GM19468 (cell line): Measurements from ENCODE around the gene LLGL1.

ENCODE experiments used
- ATAC-seq: cut with Tn5 transposase; IDR thresholded peaks from one replicate; pipeline ENCODE4 v1.9.1; 2021; ENCODE audit warnings: mild to moderate bottlenecking, moderate library complexity, moderate number of reproducible peaks; ENCODE audit not compliant: unreplicated experiment; ENCODE audit errors: extremely low read depth

Gene LLGL1

GRCh38 chr17:18263885-18264682 lies 38.6 kb downstream of the LLGL1 start:
- ATAC-seq: no peak

DNA sequence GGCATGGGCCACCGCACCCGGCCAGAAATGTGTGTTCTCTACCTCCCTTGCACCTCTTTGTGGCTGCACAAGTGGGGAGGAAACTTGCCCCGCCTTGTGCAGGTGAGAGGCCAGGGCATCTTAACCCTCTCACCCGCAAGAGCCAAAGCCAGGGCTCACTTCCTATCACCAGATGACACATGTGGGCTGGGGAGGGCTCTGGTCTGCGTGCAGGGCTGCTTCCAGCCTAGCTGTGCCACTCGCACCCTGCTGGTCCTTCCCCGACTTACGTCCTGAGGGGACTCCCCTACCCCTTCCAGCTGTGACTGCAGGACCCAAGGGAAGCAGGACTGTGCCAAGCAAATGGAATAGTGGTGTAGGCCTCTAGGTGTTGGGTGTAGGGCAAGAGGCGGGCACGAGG lies 41.9 kb downstream of the LLGL1 start:
- no peak for ATAC-seq

DNA sequence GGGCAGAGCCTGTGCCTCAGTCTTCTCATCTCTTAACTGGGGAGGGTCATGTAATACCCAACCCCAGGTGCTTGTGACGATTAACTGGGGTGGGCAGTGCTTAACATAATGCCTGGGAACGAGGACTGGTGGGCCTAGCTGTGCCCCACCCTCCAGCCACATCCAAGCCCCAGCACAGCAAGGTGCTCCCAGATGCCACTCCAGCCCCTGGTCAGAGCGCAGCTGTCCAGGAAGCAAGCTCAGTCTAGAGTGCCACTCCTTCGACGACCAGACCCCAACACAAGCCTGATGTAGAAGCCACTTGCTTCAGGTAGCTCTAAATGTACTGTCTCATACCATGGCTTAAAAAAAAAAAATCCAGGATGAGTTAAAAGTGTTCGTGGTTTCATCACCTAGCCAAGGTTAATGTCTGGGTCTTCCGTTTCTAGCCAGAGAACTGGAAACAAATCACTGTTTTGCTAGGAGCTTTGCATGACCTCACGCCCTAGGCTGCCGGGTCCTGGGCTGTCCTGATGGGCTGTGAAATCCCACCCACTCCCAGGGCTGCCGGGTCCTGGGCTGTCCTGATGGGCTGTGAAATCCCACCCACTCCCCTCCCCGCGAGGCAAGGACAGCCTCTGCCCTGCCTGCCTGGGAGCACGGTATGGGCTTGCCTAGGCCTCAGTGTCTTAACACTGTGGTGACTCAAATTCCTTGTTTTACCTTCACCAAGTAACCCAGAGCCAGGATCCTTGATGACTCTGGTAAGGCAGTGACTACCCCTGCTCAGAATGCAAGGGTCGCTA lies 42.7 kb downstream of the LLGL1 start:
- no peak for ATAC-seq

DNA sequence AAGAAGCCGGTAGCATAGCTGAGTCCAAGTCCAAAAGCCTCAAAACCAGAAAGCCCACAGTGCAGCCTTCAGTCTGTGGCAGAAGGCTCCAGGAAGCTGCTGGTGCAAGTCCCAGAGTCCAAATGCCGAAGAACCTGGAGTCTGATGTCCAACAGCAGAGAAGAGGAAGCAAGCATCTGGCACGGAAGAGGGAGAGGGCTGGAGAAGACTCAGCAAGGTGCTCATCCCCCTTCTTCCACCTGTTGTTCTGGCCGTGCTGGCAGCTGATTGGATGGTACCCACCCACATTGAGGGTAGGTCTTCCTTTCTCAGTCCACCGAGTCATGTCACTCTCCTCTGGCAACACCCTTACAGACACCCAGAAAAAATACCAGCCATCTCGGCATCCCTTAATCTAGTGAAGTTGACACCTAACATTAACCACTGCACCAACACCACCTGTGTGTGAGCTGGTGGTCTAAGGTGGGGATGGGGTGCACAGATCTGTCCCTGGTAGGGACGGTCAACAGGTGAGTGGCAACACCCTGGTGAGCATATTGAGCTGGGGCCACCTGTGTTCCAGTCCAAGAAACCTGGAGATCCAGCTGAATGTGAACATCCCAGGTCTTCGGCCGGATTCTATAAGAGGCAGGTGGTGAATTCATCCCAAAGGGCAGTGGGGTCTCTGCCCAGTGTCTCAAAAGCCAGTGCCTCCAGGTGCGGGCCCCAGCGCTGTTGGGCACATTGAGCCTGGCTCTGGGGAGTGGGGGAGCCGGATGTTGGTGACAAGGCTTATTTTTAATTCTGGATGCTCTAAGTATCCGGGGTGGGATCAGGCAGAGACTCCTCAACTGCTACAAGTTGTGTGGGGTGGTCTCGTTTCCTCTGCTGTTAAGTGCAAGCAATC lies 44.9 kb downstream of the LLGL1 start:
- no peak for ATAC-seq

- no peak for ATAC-seq
Measured at GRCh38 chr17:18277076-18277475, 51.6 kb downstream of the LLGL1 start.

DNA sequence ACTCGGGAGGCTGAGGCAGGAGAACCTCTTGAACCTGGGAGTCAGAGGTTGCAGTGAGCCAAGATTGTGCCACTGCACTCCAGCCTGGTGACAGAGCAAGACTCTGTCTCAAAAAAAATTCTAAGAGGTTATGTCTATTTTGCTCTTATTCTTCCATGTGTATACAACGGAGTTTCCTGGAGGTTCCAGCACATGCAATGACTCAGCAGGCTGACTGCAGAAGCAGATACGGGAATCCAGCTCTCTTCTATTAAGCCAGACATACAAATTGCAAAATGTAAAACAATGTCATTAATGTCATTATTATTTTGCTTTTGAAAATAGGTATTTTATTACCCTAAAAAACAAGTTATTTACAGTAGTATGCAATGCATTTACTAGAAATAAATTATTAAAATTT lies 53.4 kb downstream of the LLGL1 start:
- no peak for ATAC-seq

GRCh38 chr17:18280249-18280648 lies 54.8 kb downstream of the LLGL1 start:
- no peak for ATAC-seq

DNA sequence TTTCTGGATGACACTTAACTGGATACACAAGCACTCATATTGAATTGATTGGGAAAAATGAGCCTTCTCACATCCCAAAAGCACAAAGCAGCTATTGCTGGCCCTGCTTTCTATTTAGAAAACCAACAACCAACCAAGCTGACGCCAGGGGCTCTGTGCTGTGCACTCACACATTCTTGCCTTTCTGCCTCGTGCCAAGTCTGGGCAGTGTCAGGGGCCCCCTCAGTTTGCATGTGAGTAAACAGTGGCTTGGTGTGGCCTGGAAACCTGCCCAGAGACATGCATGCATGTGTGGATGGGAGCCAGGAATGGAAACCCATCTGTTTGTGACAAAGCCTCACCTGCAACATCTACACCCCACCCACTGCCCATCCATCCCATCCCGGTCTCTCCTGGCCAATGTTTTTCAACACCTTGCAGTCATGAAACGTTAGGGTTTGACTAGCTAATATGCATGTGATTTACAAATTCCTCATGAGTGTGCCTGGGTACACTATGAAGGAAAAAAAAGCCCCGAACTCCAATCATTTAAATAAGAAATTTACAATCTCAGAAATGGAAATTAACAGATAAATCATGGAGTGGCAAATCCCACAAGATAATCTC lies 55.4 kb downstream of the LLGL1 start:
- ATAC-seq: no peak

- no peak for ATAC-seq
Measured at GRCh38 chr17:18281788-18282187, 56.4 kb downstream of the LLGL1 start.

DNA sequence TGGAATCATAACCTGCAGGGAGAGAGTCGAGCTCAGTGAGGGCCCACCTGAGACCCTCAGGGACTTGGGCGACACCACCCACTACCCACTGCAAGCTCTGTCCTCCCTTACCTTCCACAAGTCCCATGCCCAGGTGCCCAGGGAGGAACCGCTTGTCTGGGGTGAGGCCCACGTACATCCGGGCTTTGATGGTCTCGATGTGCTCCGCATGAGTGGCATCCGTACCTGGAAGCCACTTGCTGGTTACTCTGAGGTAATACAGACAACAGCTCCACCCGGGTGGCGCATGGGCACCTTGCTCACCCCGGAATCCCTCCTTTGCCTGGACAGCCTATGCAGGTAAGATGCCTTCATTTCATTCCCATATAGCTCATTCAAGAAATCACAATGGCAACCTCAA lies 59.9 kb downstream of the LLGL1 start:
- ATAC-seq: no peak

GRCh38 chr17:18291718-18292540 lies 66.5 kb downstream of the LLGL1 start:
- ATAC-seq: no peak
